HepG2 (cell line): ENCODE data around the gene UACA.

Experiments
- CHD2 ChIP-seq: IDR thresholded peaks from 2 replicates; pipeline ENCODE4 v1.6.1; 2011; ENCODE audit warnings: low read depth, low read length, improper control_type of control experiment
- CTCF ChIP-seq: sonication (generic); formaldehyde crosslinking; IDR thresholded peaks from 2 replicates; pipeline ENCODE4 v1.5.0; 2020; ENCODE audit warnings: mild to moderate bottlenecking, missing genetic modification reagents, moderate library complexity
- RARA ChIP-seq: IDR thresholded peaks from 2 replicates; pipeline ENCODE4 v1.6.1; 2016; ENCODE audit warnings: missing genetic modification reagents, missing compliant biosample characterization
- TCF7L2 ChIP-seq: IDR thresholded peaks from 2 replicates; pipeline ENCODE4 v1.6.1; 2011; ENCODE audit warnings: mild to moderate bottlenecking, low read depth, low read length, moderate library complexity
- ZC3H4 ChIP-seq: sonication (generic); formaldehyde crosslinking; IDR thresholded peaks from 2 replicates; pipeline ENCODE4 v1.4.0; 2020; ENCODE audit warnings: missing genetic modification reagents, borderline replicate concordance
- ZNF207 ChIP-seq: fragments of 450-650 bp; IDR thresholded peaks from 2 replicates; pipeline ENCODE4 v1.6.1; 2016; ENCODE audit warnings: antibody characterized with exemption, borderline replicate concordance

- no peak for TF ChIP-seq CHD2
- no peak for TF ChIP-seq ZNF207
- no peak for TF ChIP-seq ZC3H4 (CRISPR knock-in tag)
- no peak for TF ChIP-seq TCF7L2
- no peak for TF ChIP-seq CTCF (CRISPR knock-in tag)
- TF ChIP-seq RARA, result no peak
These were observed 46.0 kb downstream of the UACA start for GRCh38 chr15:70717237-70717793.
